ENCODE results near the gene PCNT.

Gene PCNT

DNA sequence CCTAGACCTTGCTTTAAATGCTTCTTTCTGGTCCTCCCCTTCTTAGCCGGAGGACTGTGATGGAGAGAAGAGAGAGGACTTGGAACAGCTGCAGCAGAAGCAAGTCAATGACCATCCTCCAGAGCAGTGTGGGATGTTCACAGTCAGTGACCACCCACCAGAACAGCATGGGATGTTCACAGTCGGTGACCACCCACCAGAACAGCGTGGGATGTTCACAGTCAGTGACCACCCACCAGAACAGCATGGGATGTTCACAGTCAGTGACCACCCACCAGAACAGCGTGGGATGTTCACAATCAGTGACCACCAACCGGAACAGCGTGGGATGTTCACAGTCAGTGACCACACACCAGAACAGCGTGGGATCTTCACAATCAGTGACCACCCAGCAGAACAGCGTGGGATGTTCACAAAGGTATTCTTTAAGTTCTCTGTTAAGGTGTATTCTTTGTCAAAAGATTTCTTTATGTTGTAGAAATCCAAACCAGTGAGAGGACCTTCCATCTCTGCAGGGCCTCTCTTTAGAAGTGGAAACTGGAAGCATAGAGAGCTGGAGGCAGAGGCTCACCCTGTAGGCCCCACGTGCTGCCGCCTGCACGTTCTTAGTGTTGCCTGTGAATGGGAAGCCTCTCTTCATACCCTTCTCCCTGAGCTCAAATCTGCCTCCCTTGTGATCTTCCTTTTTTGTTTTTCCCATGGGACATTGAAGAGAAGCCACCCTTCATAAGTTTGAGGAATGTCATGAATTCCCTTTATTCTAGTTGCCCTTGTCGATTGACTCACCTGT is 10.6 kb downstream of the PCNT start:
- DNase-seq, result peak in 1 of 56 donors; percentile 20

DNA sequence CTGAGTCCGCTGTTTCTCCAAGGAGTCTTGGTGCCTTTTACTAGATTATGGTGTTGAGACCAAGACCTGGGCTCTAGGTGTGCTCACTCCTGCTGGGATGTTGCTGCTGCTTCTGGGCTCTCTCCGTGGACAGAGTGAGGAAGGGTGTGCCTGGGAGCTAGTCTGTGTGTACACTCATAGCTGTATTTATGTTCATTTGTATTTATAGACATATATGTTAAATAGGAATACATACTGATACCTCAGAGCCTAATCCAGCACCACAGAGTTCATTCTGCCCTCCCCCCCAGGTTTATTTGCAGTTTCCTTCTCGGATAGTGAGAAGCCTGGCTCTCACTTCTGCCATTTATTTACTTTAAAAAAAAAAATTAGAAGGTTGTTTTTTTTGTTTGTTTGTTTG is 12.6 kb downstream of the PCNT start:
- DNase-seq, result no peak

DNA sequence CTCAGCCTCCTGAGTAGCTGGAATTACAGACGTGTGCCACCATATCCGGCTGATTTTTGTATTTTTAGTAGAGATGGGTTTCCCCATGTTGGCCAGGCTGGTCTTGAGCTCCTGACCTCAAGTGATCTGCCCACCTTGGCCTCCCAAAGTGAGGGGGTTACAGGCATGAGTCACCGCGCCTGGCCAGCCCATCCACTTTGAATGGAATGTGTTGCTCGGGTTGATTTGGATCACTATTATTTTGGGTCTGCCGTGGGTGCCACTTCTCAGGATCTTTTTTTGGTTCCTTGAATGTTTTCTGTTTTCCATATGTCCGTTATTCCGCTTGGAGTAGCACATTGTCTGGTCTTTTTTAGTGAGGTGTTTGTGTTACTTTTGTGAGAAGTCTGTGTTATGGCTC is 17.0 kb downstream of the PCNT start:
- DNase-seq, result no peak

DNA sequence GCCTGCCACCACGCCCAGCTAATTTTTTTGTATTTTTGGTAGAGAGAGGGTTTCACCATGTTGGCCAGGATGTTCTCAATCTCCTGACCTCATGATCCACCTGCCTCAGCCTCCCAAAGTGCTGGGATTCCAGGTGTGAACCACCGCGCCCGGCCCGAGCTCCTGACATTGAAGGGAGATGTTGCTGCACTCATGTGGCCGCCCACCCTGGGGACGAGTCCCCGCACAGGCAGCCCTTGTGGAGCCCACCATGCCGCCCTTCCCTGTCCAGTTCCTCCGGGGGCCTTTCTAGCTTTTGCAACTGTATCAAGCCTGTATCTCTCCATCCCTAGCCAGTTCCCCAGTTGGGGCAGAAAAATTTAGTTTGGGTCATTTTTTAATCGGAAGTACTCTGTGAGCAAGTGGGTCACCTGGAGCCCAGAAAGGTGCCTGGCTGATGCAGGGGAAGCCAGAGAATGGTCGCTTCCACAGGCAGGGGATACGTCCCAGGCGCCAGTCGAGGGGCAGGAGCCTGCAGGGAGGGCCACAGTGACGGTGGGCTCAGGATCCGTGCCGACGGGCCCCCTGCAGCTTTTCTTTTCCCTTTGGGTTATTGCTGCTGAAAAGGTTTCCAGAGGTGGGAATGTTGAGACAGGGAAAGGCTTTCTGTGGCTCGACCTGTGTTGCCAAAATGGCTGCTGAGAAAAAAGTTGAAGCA is 20.4 kb downstream of the PCNT start:
- no peak for DNase-seq

DNA sequence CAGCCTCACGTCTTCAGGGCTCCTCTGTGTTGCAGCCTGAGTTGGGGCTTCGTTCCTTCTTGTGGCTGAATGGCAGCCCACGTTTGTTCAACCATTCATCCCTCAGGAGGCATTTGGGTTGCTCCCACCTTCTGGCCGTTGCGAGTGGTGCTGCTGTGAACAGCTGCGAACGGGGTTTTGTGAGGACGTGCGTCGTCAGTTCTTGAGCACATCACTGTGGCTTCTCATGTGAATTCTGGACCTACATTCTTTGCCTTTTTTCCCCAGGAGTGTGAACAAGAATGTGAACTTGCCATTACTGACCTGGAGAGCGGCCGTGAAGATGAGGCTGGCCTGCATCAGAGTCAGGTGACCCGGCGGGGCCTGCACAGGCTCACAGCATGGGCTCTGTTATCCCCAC is 21.9 kb downstream of the PCNT start:
- no peak for DNase-seq

DNA sequence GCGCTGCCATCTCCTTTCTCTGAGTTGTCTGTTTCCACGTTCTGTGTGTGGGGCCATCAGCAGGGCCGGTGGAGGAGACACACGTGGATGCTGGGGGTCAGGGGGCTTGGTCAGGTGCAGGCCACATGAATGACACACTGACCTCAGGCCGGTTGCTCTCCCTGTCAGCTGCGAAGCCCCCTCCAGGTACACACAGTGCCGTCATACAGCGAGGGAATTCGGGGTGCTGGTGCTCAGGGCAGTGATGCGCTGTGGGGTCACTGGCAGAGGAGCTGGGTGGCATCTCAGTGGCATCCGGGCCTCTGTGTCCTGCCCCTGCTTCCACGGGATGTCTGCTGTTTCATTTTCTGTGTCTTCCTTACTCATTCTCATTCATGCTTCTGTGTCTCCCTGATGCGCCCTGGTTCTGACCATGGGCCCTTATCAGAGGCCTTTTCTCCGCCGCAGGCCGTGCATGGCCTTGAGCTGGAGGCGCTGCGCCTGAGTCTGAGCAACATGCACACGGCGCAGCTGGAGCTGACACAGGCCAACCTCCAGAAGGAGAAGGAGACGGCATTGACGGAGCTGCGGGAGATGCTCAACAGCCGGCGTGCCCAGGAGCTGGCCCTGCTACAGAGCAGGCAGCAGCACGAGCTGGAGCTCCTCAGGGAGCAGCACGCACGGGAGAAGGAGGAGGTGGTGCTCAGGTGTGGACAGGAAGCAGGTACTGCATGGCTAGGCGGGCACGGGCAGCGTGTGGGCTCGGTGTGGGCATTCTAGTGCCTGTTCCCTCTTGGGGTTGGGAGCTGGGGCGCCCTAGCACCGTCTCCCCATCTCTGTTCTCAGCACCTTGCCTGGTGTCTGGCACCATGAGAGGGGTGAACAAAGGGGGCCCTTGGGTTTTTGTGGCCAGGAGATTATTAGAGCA is 22.6 kb downstream of the PCNT start:
- no peak for DNase-seq

DNA sequence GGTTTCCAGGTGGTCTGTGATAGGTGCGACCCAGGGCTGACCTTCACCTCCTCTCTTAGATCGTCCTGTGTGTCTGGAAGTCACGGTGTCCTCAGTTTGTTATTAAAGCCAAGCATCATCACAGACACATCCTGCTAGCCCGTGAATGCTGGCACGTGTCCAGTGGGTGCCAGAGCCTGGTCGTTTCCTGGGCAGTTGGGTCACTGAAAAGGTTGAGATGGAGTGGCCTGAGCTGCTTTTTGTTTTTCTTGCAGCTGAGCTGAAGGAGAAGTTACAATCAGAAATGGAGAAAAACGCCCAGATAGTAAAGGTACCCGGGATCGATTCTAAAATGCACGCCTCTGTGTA is 23.2 kb downstream of the PCNT start:
- no peak for DNase-seq

DNA sequence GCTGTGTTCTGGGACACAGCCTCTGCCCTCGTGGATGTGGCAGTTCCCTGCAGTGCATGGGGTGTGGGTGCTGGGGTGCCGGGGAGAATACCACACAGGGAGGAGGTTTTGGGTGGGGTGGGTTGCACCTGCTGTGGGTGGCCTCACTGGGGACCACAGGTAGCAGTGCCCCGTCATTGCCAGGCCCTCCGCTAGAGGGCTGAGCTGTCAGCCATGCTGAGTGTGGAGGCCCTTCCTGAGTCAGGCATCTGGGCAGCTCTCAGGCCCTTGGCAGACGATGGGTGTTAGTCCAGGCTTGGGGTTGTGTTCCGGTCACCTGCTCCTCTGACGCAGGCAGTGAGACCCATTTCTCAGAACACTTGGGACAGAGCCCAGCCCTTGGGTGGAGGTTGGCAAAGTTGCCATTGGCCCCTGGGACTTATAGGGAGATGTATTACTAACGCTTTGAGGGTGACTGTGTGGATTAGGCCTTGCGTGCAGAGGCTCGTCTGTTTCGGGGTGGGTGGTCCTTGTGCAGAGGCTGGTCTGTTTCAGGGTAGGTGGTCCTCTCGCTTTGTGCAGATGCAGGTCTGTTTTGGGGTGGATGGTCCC is 23.9 kb downstream of the PCNT start:
- DNase-seq, result no peak

DNA sequence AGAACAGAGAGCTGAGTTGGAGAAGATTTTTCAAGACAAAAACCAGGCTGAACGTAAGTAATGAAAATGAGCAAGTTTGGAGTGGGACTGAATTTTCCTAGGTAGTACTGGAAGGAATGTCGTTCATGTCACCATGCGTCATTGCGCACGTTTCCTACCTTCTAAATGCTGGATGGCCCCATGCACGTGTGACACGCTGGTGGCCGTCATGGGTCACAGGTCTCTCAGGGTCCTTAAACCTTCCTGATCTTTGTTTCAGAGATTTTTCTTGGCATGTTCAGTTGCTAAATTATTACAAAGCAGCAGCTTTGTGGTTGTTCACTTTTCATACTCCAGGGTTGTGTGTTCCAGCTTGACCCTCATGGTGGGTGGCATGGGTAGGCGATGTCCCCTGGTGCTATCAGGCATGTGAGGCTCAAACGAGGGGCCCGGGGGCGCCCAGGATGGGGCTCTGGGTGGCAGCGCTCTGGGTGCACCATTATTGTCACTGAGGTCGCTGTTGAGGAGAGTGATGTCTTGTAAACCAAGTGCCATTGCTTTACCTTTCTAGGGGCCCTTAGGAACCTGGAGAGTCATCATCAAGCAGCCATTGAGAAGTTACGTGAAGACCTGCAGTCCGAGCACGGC is 25.3 kb downstream of the PCNT start:
- DNase-seq, result no peak

DNA sequence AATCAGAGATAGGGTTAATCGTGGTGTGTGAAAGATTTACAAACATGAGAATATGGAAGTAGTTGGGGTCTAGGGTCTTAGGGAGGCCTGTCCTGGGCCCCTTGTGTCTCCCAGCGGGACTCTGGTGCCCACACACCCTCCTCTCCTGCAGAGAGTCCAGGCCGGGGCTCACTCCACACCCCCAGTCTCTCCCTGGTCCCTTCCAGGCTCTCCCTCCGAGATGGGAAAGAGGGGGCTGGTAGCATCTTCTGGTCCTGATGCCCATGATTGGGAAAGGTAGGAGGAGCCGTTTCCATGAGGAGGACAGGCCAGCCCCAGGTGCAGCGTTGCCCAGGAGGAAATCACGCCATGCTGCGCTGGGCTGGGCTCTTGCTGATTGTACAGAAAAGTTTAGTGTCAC is 26.6 kb downstream of the PCNT start:
- no peak for DNase-seq

DNA sequence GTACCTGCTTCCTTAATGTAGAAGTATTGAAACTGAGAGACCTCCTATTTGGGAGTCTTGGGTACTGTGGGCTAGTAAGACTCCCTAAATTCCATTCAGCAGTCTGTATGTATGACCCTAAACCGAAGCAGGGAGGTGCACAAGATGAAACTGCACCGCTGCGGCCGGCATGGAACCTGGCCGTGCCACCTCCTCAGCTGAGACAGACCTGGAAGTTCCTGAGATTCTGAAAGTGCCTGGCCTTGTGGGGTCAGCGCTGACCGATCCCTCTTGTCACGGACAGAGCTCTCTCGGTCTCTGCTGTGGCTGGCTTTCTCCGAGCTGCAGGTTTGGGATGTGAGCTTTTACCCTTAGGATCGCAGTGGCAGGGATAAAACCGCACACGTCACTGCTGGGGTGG is 27.0 kb downstream of the PCNT start:
- no peak for DNase-seq

DNA sequence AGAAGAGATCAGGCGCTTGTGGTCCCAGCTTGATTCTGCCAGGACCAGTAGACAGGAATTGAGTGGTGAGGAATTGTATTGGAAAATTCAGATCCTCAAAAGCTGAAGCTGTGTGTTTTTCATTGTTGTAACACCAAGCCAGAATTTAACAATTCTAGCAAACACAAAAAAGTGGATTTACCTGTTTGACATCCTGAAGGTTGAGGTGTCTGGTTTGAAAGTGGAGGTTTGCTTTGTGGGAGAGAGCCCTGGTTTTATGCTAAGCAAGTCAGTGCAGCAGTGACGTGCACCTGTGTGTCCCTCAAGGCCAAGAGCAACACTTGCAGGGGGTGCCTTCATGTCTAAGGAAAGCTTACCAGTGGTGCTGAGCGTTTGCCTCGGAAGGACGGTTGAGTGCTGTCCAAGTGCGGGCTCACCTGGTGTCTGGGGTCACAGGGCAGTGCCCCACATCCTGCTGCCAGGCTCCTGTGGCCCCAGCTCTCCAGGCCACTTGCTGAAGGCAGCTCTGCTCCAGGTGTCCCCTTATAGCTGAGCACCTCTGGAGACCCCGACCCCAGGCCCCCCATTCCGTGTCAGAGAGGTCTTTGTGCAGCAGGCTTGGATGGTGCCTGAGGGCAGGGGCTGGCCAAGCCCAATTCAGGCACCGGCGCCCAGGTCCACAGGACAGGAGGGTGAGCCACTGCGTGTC is 27.7 kb downstream of the PCNT start:
- no peak for DNase-seq

DNA sequence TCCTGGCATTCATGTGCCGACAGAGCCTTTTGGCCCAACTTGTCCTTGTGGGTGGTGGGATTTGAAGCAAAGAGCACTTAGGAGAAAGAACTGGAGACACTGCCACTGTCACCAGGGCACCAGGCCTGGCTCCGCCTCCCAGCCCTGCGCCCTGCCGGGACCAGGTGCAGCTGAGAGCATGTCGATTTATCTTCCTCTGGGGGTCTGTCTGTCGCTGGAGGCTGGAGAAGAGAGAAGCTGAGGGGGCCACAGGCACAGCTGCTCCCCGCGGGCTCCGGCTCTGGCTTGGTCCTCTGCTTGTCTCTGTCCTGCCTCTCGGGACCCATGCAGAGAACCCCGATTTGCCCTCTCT is 28.2 kb downstream of the PCNT start:
- no peak for DNase-seq

DNA sequence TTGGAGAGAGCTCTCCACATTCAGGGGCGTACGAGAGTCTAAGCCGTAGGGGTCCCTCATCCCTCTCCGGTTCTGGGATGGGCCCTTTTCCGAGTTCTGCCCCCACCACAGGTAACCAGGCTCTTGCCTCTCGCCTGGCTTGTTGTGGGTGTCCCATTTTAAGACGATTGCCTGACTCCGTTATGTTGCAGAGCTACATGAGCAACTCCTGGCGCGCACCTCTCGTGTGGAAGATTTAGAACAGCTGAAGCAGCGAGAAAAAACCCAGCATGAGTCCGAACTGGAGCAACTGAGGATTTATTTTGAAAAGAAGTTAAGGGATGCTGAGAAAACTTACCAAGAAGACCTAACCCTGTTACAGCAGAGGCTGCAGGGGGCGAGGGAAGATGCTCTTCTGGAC is 29.0 kb downstream of the PCNT start:
- peak in 2 of 56 donors; percentile 11 to 13 for DNase-seq

DNA sequence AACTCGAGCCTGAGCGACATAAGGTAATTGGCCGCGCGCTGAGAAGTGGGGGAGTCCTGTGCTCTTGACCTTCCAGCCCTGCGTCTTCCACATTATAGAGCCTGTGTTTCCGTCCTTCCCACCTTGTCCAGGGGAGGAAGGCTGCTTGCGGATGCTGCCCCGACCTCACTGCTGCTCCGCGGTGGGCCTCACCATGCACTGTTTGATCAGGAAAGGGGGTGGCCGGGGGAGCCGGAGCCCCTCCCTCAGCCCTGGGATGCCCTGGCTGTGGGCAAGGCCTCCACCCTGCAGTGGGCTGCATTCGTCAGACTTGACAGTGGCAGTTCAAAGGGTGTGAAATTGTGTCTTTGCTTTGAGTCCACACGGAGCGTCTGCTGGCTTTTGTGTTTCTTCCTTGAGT is 30.1 kb downstream of the PCNT start:
- DNase-seq, result no peak

DNA sequence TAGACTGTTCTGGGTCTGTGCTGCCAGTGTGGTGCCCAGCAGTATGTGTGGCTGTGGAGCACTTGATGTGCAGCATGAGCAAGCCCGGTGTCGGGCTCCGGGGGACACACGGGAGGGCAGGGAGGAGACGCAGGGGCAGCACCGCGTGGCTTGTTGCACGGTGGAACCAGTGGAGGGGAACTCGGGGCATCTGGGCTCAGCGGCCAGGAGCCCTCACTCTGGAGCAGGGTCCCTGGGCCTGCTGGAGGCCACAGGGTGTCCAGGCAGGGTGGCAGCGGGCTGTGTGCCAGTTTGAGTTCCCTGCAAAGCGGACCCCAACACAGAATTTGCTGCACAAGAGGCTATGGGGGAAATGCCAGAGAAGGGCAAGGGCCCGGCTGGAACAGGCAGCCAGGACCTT is 30.6 kb downstream of the PCNT start:
- DNase-seq, result no peak

DNA sequence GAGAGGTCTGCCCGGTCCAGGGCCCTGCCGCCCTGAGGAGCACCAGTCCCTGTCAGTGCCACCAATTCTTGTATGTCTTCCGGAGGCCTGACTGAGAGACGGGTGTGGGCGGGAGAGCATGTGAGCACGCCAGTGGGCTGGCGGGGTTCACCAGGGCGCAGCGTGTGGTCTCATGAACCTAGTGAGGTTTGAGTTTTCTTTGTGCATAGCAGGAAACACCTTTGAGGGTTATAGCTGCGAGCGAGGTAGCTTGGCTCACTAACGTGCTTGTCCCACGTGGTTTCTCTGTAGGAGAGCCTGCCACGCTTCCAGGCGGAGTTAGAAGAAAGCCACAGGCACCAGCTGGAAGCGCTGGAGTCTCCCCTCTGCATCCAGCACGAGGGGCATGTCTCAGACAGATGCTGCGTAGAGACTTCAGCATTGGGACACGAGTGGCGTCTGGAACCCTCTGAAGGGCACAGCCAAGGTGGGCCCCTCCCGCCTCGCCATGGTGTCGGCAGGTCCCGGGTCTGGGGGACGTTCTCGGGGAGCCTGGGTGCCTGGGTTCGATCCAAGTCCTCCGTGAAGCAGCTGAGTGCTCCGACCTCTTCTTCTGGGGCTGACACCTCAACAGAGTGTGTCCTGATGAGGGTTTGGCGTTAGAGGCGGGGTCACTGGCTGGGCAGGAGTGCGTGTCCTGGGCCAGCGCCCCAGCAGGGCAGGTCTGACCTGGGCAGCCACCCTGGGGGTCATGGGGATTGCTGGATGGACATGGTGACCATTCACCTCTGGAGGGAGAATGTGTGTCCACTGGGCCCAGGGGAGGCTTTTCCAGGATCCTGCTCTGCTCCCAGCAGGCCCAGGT is 31.4 kb downstream of the PCNT start:
- peak in 5 of 56 donors; percentile 18 to 33 (median 25) for DNase-seq

DNA sequence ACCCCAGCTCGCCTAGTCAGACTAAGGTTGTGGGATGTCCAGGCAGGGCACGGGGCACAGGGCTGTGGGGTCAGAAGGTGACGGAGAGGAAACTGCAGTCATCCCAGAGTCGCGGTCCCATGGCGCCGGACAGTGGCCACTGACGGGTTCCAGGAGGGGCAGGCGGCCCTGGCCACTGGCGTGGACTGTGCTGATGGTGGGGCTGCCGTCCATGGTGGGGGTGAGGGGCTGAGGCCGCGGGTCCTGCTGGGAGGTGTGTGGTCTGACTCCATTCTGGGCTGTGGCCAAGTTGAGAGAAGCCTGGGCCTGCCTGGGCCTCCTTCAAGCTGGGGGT is 32.0 kb downstream of the PCNT start:
- DNase-seq, result no peak

DNA sequence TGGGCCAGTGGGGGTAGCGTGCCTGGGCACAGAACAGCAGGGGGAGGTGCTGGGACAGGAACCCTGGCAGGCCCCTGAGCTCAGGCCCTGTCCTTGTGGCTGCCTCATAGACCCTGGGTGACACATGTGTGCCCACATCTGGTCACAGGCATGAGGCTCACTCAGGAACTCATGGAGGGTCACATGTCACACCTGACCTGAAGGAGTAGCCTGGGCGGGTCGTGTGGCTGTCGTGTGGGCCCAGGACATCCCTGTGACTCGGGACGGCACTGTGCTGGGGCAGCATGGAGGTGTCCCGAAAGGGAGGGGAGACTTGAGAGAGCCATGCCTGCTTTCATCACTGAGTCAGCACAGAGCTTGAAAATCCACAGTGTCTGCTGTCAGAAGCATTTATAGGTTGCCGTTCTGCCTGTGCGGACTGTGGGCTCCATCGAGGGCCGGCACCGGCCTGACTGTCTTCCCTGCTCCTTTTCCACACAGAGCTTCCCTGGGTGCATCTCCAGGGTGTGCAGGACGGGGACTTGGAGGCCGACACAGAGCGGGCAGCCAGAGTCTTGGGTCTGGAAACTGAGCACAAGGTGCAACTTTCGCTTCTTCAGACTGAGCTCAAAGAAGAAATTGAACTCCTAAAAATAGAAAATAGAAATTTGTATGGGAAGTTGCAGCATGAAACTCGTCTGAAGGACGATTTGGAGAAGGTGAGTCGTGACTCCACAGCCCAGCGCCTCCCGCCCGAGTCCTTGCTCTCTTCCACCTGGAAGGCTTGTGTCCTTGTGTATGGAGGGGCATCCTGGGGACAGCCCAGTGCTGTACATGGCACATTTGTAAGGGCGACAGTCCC is 32.8 kb downstream of the PCNT start:
- DNase-seq, result no peak
